ENCODE results near the gene DPP10.

DNA sequence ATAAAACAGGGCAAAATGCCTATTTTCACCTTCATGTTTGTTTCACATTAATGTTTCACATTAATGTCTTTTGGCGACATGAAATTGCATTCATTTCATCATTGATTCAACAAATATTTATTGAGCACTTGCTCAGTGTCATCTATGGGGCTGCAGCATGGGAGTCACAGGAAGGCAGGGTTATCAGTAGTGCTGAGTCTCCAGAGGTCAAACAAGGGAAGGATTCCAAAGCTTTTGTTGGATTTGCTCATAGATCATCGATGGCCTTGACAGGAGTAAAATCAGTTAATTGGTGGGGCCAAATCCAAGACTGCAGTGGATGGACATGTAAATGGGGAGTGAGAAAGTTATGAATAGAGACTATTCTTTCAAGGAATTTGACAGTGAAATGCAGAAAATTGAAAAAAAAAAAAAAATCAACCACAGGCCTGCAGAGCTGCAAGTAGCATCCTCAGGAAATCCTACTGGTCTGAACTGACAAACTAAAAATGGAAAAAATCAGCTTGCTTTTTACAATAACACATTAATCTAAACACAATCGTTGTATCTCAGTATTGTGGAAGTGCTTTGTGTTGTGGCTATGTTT lies 1290.8 kb downstream of the DPP10 start:
- no peak for TF ChIP-seq EZH2 (IDR thresholded peaks at IDR 0.05; ENCODE audit: borderline replicate concordance, low read length)
- TF ChIP-seq, protein P1, sequence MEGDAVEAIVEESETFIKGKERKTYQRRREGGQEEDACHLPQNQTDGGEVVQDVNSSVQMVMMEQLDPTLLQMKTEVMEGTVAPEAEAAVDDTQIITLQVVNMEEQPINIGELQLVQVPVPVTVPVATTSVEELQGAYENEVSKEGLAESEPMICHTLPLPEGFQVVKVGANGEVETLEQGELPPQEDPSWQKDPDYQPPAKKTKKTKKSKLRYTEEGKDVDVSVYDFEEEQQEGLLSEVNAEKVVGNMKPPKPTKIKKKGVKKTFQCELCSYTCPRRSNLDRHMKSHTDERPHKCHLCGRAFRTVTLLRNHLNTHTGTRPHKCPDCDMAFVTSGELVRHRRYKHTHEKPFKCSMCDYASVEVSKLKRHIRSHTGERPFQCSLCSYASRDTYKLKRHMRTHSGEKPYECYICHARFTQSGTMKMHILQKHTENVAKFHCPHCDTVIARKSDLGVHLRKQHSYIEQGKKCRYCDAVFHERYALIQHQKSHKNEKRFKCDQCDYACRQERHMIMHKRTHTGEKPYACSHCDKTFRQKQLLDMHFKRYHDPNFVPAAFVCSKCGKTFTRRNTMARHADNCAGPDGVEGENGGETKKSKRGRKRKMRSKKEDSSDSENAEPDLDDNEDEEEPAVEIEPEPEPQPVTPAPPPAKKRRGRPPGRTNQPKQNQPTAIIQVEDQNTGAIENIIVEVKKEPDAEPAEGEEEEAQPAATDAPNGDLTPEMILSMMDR (IDR thresholded peaks at IDR 0.05; ENCODE audit: low read length), result no peak

All from OCI-LY1 (cell line).